Glomerular visceral epithelial cell (primary cell): ENCODE measurements around the gene LTBR.
A peak's percentile ranks its signal among the peaks of the same experiment; 100 is the strongest.
"Not testable (repeated sequence)": the region's sequence is repeated elsewhere in the genome, so short reads cannot be mapped to it uniquely, and the experiment has no call there.

ENCODE experiments used
- DNase-seq: peaks from one replicate; pipeline ENCODE4 v3.0.0-alpha.2; 2016; ENCODE audit errors: extremely low spot score

The LTBR gene

GRCh38 chr12:6383572-6384498 lies at the start of gene LTBR:
Gene LTBR, plus strand, starts transcription at chr12:6384162. Its CDS starts 197 bp downstream, at chr12:6384359.
- peak; percentile 88 for DNase-seq

- DNase-seq = no peak
These were observed 49.6 kb upstream of the LTBR start for GRCh38 chr12:6334359-6334758.

- no peak for DNase-seq
These were observed 49.0 kb upstream of the LTBR start for GRCh38 chr12:6334940-6335450.

- DNase-seq = peak; percentile 83
These were observed 48.4 kb upstream of the LTBR start for GRCh38 chr12:6335451-6336078.

- peak; percentile 97 for DNase-seq
These were observed 47.7 kb upstream of the LTBR start for GRCh38 chr12:6336079-6336888.

GRCh38 chr12:6336889-6337853 lies 46.8 kb upstream of the LTBR start:
- DNase-seq = no peak

- no peak for DNase-seq
These were observed 46.0 kb upstream of the LTBR start for GRCh38 chr12:6337958-6338433.

- DNase-seq = not testable (repeated sequence)
These were observed 45.4 kb upstream of the LTBR start for GRCh38 chr12:6338536-6338935.

GRCh38 chr12:6338955-6339354 lies 45.0 kb upstream of the LTBR start:
- no peak for DNase-seq

GRCh38 chr12:6340032-6340638 lies 43.8 kb upstream of the LTBR start:
- peak; percentile 54 for DNase-seq

GRCh38 chr12:6340745-6341416 lies 43.1 kb upstream of the LTBR start:
- no peak for DNase-seq

GRCh38 chr12:6341417-6342139 lies 42.4 kb upstream of the LTBR start, which contains the start of gene TNFRSF1A:
Gene TNFRSF1A, minus strand, starts transcription at chr12:6342076. Its CDS starts 262 bp downstream, at chr12:6341814.
- DNase-seq = peak; percentile 68

- DNase-seq = no peak
These were observed 41.6 kb upstream of the LTBR start for GRCh38 chr12:6342140-6342889.

GRCh38 chr12:6343518-6343917 lies 40.4 kb upstream of the LTBR start:
- no peak for DNase-seq

GRCh38 chr12:6344101-6344660 lies 39.8 kb upstream of the LTBR start:
- not testable (repeated sequence) for DNase-seq

GRCh38 chr12:6345319-6346091 lies 38.5 kb upstream of the LTBR start:
- peak; percentile 86 for DNase-seq
